Stimulated activated naive CD8-positive, alpha-beta T cell treated with anti-CD3 and anti-CD28 coated beads, Interleukin-15, Interleukin-2, amounts not matched to agents 100 U/mL and 50 U/mL, for 24 hours (primary cell): ENCODE measurements around the gene GANAB.
"Not testable (repeated sequence)": the region's sequence is repeated elsewhere in the genome, so short reads cannot be mapped to it uniquely, and the experiment has no call there.

Experiments
- ATAC-seq: fragments of 150-1000 bp; cut with Tn5 transposase; one replicate; pipeline ENCODE4 v1.10.0; 2021
- DNase-seq: peaks from one replicate; pipeline ENCODE4 v3.0.0; 2021

GANAB gene

DNA sequence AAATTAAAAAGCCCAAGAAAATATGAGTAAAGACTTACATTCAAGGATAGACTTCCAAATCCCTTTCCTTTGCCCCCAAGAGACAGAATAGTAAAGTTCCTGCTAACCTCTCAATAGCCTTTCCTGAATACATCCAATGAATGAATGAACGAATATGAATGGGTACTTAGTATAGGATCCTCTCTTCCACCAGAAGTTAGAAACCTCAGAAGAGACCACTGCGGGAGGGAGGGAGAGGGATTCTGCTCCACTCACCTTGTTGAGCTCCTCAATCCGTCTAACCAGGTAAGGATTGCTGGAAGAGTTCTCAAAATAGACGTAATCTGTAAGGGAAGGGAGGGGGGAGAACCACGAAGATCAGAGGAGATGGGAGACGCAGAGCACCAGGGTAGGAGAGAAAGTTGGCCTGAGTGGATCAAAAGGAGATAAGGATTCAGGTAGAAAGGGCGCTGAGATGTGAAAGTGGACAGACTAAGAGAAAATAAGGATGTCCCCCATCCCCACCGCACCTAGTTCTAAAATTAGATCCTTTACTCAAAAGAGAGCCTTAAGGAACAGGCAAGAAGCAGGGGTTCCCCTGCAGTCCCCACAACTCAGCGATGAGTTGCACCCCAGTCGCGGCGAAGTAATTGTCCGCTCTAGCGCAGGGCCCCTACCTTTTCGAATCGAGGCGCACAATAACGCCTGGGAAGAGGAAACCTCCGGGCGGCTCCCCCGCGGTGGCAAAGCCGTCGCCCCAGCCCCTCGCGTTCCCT lies 45.9 kb downstream of the GANAB start:
- ATAC-seq (no peak), DNase-seq (no peak)

DNA sequence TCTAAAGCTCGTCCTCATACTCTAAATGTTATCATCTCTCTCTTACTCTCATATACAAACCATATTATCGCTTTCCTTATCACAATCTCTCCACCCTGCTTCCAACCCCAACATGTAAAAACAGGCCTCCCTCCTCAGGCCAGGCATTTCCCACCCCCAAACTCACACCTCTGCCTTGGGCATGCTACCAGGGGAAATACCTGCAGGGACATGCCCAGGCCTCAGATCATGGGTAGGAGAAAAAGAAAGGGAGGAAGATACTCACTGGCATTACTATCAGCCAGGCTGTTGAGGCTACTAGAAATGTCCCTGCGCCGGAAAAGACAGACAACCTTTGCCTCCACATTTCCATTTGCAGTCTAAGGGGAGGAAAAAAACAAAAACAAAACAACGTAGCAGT lies 46.5 kb downstream of the GANAB start:
- DNase-seq: peak; percentile 33
- no peak for ATAC-seq

DNA sequence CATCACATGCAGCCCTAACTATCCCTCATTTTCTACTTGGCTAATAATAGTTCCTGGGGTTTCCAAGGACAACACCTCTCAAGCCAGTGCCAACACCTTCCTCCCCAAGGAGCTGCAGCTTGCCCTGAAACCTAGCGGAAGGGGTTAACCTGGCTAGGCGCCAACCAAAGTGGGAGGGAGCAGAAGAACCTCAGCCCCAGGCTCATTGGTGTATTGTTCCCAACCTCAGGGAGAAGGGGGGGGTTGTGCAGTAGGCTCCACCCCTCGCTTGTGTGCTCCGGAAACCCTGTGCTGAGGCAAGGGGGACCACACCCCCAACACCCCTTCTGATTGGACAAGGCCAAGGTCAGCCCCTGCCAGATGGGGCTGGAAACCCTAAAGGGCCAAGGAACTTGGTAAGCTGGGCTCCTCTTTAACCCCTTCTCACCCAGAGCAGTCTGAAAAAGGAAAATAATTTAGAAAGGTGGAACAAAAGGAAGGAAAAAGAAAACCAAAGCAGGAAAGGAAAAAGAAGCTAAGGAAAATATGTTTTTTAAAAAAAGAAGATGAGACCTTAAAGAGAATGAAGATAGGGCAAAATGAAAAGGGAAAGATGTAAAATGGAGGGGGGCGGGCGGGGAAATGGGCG lies 47.2 kb downstream of the GANAB start:
- DNase-seq (peak; percentile 96), ATAC-seq (peak; percentile 75)

- DNase-seq: no peak
- ATAC-seq: no peak
Observed at GRCh38 chr11:62595124-62595523, 51.3 kb downstream of the GANAB start.

DNA sequence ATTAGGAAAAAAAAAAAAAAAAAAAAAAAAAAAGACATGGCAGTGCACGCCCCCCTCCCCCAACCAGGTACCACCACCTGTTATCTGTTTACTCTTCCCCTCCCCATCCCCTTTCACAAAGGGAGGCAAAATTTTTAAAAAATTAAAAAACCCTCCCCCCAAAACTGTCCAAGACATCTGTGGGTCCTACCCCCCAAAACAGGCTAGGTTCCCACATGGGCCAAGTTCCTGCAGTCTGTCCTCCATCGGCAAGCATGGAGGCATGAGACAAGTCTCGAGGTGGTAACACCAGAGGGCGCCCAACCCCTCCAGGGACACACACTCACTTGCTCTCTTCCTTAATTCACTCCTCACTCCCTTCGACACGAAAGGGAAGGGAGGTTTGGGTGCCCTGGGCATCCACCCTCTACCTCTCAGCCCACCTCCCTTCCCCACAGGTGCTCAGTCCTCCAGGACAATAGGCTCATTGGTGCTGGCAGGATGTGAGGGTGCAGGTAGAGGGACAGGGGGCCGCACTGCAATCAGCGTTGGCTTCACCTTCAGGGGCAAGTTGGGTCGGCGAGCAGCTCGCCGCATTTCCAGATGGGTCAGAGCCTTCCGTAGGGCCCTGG lies 52.9 kb downstream of the GANAB start:
- DNase-seq: peak; percentile 80
- no peak for ATAC-seq

DNA sequence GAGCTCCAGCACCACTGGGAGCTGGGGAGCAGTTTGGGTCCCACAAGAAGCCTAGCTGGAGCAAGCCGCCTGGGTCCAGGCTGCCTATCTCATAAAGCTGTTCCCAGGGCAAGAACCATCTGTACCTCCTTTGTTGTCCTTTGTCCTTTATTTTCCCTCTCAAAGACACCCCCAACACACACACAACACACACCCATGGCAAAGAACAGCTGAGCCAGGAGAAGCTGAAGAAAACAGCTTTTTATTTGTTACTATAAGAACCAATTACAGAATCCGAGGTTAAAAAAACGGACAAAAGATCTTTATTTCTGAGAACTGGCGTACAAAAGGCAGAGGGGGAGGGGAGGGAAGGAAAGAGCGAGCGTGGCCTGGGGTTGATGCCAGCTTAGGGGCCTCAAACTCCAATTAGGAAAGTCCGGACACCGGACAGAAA lies 53.4 kb downstream of the GANAB start:
- DNase-seq: no peak
- no peak for ATAC-seq

GRCh38 chr11:62592146-62592815 lies 54.1 kb downstream of the GANAB start:
- no peak for DNase-seq

DNA sequence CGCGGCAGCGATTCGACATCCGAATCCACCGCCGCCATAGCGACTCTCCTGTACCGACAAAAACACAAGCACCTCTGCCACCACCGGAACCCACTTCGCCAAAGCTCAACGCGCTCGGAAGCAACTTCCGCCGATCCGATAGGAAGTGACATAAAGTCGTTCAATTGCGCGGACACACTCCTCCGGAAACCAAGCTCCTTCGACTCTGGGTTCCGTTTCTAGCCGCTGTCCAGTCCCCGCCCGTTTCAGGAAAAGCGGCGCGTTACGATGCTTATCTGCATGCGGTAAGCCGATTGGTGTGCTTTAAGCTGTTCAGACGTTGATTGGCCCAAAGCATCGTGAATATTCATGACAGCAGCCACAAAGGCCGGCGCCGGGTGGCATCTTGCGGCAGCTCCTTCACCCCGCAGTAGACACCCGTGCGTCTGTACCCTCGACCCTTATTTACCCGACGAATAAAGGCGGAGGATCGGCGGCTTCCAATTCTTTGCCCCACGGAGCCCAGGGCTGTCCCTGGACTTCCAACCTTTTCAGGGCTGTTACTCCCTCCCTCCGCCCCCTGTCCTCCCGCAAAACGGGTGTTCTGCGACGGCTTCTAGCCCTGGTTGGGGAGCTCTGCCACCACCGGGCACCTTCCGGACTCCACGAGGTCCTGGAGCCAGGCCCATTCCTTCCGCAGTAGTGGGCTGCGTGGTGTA lies 54.8 kb downstream of the GANAB start, which contains the start of gene TUT1:
TUT1 (minus strand) TSS at position 76 of the 698 bp plus-strand sequence; CDS start at position 38, 38 bp downstream.
- DNase-seq (peak; percentile 94), ATAC-seq (peak; percentile 93)

More at GRCh38 chr11:62592146-62592815, 54.1 kb downstream of the GANAB start:
- ATAC-seq: no peak

DNA sequence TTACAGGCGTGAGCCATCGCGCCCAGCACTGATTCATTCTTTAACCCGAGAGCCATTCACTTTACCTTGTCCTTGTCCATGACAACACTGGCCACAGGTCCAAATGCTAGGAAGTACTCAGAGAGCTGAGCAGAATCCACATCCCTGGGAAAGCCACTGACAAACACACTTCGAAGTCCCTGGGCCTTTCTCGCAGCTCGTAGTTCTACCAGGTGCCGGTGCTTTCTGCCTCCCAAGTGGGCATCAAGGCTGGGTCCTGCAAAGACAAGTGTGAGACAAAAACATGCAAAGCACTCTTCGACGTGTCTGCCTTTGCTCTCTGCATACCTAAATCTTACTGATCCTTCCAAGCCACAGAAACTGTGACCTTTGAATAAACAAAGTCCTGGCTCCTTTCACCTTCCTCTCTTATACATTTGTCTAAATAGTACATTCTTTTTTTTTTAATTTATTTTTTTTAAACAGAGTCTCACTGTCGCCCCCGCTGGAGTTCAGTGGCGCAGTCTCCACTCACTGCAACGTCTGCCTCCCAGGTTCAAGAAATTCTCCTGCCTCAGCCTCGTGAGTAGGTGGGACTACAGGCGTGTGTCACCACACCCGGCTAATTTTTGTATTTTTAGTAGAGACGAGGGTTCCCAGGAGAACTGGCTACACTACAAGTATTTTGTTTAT lies 57.3 kb downstream of the GANAB start:
- peak; percentile 42 for DNase-seq
- ATAC-seq: no peak

DNA sequence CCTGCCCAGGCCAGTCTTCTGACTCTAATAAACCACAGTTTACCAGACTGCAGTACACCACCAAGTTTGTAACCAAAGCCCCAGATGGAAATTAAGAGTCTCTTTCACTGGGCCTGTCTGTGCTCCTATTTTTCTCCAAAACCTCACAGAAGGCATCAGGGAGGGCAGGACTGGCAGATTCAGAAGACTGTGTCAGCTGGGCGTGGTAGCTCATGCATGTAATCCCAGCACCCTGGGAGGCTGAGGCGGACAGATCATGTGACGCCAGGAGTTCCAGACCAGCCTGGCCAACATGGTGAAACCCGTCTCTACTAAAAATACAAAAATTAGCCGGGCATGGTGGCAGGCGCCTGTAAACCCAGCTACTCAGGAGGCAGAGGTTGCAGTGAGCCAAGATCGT lies 61.1 kb downstream of the GANAB start:
- ATAC-seq: not testable (repeated sequence)

GRCh38 chr11:62581735-62582134 lies 64.7 kb downstream of the GANAB start:
- not testable (repeated sequence) for ATAC-seq, DNase-seq

More for the DNA sequence above, 61.1 kb downstream of the GANAB start:
- DNase-seq: not testable (repeated sequence)

DNA sequence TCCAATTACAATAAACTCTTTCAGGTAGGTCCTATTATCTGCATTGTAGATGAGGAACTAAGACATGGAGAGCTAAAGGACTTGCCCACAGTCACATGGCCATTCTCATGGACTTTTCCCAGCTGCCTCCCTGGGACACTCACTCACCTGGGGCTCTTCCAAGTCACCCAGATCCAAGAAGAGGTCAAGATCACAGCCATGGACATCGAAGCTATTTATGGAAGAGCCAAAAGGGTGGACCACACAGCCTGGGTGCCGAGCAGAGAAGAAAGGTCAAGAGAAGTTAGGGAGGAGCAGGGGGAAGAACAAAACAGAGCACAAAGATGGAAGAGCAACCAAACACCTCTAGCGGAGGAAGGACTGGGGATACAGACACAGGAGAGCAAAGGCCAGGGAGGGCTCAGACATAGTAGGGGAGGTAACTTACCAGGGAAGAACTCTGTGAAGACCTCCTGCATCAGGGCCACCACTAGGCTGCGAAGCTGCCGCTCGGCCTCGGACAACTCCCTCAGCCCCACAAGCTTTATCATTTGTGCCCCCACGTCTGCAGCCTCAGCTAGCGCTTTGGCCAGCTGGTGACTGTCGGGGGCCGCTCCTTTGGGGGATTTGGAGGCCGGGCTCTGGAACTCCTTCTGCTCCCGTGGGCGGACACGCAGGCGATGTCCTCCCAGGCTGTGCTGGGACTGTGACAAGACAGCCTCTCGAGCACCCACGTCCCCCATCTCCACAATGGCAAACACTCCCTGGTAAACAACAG lies 65.3 kb downstream of the GANAB start:
- DNase-seq: no peak
- no peak for ATAC-seq

DNA sequence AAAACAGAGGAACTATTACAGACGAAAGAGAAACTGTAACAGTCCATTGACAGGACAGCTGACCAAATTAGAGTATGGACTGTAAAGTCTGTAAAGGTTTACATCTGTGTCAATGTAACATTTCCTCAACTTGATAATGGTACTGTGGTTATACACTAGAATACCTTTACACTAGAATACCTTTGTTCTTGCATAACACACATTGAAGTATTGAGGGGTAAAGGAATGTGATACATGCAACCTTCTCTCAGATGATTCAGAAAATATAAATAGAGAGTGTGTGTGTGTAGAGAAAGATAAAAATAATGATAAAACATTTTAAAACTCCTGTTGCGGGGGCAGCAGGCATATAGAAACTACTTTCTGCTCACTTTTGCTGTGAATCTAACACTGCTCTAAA lies 67.2 kb downstream of the GANAB start:
- no peak for ATAC-seq
- no peak for DNase-seq

DNA sequence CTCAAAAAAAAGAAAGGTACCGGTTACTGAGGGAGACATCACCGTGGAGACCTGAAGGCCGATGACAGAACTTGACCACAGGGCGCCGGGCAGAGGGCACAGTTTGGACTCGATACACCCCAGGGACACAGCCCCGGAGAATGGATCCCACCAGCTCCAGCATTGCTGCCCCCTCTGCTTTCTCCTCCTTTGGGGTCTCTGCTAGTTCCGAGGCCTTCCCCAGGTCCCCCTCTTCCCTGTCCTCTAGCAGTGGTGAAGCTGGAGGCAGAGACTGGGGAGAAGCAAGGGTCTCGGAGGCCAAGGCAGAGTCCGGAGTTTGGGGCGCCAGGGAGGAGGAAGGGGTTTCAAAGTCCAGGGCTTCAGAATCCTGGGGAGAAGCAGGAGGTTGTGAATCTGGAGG lies 67.9 kb downstream of the GANAB start:
- DNase-seq (no peak), ATAC-seq (no peak)

DNA sequence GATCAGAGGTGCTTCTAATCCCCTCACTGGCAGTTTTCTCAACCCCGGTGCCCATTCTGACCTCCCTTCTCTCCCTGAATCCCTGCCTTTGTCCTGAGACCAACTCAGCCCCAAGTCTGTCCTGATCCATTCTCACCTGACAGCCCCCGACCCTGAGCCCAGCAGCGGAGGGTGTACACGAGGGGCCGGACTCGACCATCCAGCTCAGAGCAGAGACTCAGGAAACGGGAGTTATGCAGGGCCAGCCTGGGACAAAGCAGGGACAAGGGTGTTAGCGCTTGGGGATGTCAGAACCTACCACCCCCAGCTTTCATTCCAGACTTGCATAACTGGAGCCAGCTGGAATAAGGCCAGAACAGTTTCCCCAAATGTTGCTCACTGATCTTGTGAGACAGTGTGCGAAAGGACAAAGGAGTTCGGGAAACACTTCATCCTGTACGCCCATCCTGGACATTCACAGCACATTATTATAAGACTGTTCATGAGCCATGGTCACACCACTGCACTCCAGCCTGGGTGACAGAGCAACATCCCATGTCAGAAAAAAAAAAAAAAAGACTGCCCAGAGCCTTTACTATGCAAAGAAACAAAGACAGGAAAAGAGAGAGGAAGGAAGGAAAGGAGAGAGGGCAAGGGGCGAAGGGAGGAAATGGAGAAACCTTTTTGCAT lies 69.2 kb downstream of the GANAB start:
- DNase-seq (no peak), ATAC-seq (no peak)

- ATAC-seq (no peak), DNase-seq (no peak)
Observed at GRCh38 chr11:62575837-62576236, 70.6 kb downstream of the GANAB start.

DNA sequence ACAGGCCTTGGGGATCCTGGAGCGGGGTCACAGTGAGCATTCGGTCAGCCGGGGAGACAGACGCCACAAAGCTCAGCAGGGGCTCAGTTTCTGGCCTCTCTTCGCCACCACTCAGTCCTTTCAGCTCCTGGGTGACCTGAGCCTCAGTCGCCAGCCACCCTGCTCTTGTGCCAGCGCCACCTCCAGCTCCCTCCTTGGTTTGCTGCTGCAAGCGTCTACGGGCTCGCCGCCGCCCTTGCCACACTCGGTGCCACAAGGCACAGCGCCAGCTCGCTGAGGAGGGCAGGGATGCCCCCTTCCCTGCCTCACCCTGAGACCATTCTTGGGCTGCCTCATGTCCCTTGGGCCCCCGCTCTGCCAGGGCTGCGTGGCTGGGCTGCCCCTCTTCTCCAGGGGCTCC lies 71.3 kb downstream of the GANAB start:
- DNase-seq: no peak
- ATAC-seq: no peak
